K562 (cell line): ENCODE data around the gene CD68. TPM values are rescaled to one million over a fixed set of nuclear protein-coding genes. Genes with fewer than 3 reads are reported as not detected.

Experiments used
- ATAC-seq: fragments of 200-7000 bp; cut with Tn5 transposase; 3 replicates; pipeline ENCODE4 v1.9.1; 2020; ENCODE audit warnings: moderate library complexity
- BruUV-seq: library from RNA; stranded (reverse); fragments of 400-500 nt; replicated peaks from 2 replicates; lab custom pipeline; 2021; lab: Mats Ljungman, UMichigan
- CTCF ChIA-PET: fragments of 300-600 bp; formaldehyde crosslinking; extraction: SDS; loops from one replicate; lab custom pipeline; 2021; ENCODE audit warnings: low intra/inter-chr PET ratio; lab: Yijun Ruan, JAX
- POLR2A ChIA-PET: fragments of 300-600, 350-650 bp; sonication (Branson Sonifier 250); formaldehyde crosslinking; extraction: SDS; loops from one replicate; lab custom pipeline; 2021; ENCODE audit warnings: antibody characterized with exemption, inconsistent platforms; lab: Yijun Ruan, JAX
- DNase-seq, 4 experiments: peaks; one replicate each; pipeline versions ENCODE4 v3.0.0 to v3.0.0-alpha.2; 2011 to 2018; ENCODE audit warnings: low spot score in 3 of 4, mixed read lengths in 3 of 4; ENCODE audit errors: extremely low read depth in 1 of 4
- FAIRE-seq: peaks from 2 replicates; lab custom pipeline; 2011; peaks lifted over from hg19 to GRCh38; lab: Jason Lieb, UNC
- H2AFZ ChIP-seq: 2 replicates; pipeline ENCODE4 v1.6.0; 2011; ENCODE audit warnings: low read depth, low read length, control low read depth, inconsistent platforms
- H3K27ac ChIP-seq: fragments of 200-600 bp; 3 replicates; pipeline ENCODE4 v1.8.0; 2011; ENCODE audit warnings: low read depth, mild to moderate bottlenecking, control low read depth, inconsistent platforms, low read length, moderate library complexity, mixed read lengths; ENCODE audit errors: extremely low read depth
- H3K27me3 ChIP-seq, 2 experiments: fragments of 300-600 bp in 1 of 2; 2 replicates in 1 of 2; 3 replicates in 1 of 2; pipeline versions ENCODE4 v1.6.0 to v1.8.0; 2011; ENCODE audit warnings: inconsistent platforms in 2 of 2, low read length in 2 of 2, mild to moderate bottlenecking in 1 of 2, mixed read lengths in 1 of 2, moderate library complexity in 1 of 2; ENCODE audit not compliant: control insufficient read depth in 2 of 2, insufficient read depth in 2 of 2
- H3K36me3 ChIP-seq: fragments of 300-600 bp; 3 replicates; pipeline ENCODE4 v1.8.0; 2011; ENCODE audit warnings: mild to moderate bottlenecking, low read length, inconsistent platforms; ENCODE audit not compliant: control insufficient read depth, insufficient read depth
- H3K4me1 ChIP-seq, 2 experiments: fragments of 200-600 bp in 1 of 2; replicated peaks in 1 of 2; 2 replicates in 1 of 2; 3 replicates in 1 of 2; pipeline versions ENCODE4 v1.5.1 to v1.8.0; 2011; ENCODE audit warnings: inconsistent platforms in 2 of 2, low read length in 2 of 2, mild to moderate bottlenecking in 1 of 2, mixed read lengths in 1 of 2, moderate library complexity in 1 of 2; ENCODE audit not compliant: control insufficient read depth in 2 of 2, insufficient read depth in 2 of 2
- H3K4me2 ChIP-seq: 2 replicates; pipeline ENCODE4 v1.6.1; 2011; ENCODE audit warnings: low read length, control low read depth, inconsistent platforms, mixed read lengths; ENCODE audit not compliant: insufficient read depth
- H3K4me3 ChIP-seq: fragments of 200-600 bp; sonication (generic), shearing (Covaris generic); 2 replicates; pipeline ENCODE4 v1.5.1; 2016; ENCODE audit warnings: control low read depth, inconsistent platforms
- H3K79me2 ChIP-seq: fragments of 200-600 bp; 3 replicates; pipeline ENCODE4 v1.8.0; 2011; ENCODE audit warnings: low read length, inconsistent platforms; ENCODE audit not compliant: control insufficient read depth, insufficient read depth
- H3K9ac ChIP-seq, 2 experiments: 2 replicates each; pipeline versions ENCODE4 v1.6.0 to v1.6.1; 2011; ENCODE audit warnings: low read depth in 2 of 2, low read length in 2 of 2, control low read depth in 1 of 2, inconsistent platforms in 1 of 2, mild to moderate bottlenecking in 1 of 2, mixed read lengths in 1 of 2; ENCODE audit not compliant: insufficient read depth in 1 of 2
- H3K9me1 ChIP-seq: one replicate; pipeline ENCODE4 v1.6.0; 2011; ENCODE audit warnings: inconsistent platforms, mild to moderate bottlenecking, low read length, moderate library complexity; ENCODE audit not compliant: control insufficient read depth, insufficient read depth
- H3K9me3 ChIP-seq: replicated peaks from 2 replicates; pipeline ENCODE4 v1.5.1; 2011; ENCODE audit warnings: low read depth, low read length, inconsistent platforms; ENCODE audit not compliant: control insufficient read depth, insufficient read depth
- H4K20me1 ChIP-seq: replicated peaks from 2 replicates; pipeline ENCODE4 v1.6.1; 2011; ENCODE audit warnings: low read length, inconsistent platforms, mixed read lengths; ENCODE audit not compliant: control insufficient read depth, insufficient read depth
- CBFB ChIP-seq: sonication (generic); formaldehyde crosslinking; IDR thresholded peaks from 2 replicates; pipeline ENCODE4 v1.4.0; 2020; ENCODE audit warnings: mild to moderate bottlenecking, missing genetic modification reagents
- DMBX1 ChIP-seq: fragments of 250-450 bp; sonication (Bioruptor Pico); IDR thresholded peaks from 2 replicates; pipeline ENCODE4 v1.8.0; 2022; ENCODE audit warnings: inconsistent platforms, mild to moderate bottlenecking, moderate library complexity, borderline replicate concordance
- FOXJ3 ChIP-seq: sonication (generic); formaldehyde crosslinking; IDR thresholded peaks from 2 replicates; pipeline ENCODE4 v1.4.0; 2020; ENCODE audit warnings: mild to moderate bottlenecking, missing genetic modification reagents
- KAT8 ChIP-seq: fragments of 450-650 bp; IDR thresholded peaks from 2 replicates; pipeline ENCODE4 v1.6.1; 2016; ENCODE audit warnings: low read depth, mild to moderate bottlenecking
- NBN ChIP-seq: fragments of 450-650 bp; IDR thresholded peaks from 2 replicates; pipeline ENCODE4 v1.6.1; 2016; ENCODE audit warnings: low read depth, mild to moderate bottlenecking
- SRF ChIP-seq, 2 experiments: fragments of 250-450, 450-650 bp in 1 of 2; sonication (Bioruptor Pico) in 1 of 2; sonication (generic) in 1 of 2; formaldehyde crosslinking; IDR thresholded peaks; 2 replicates each; pipeline versions ENCODE4 v1.5.0 to v1.5.1; 2020 to 2022; ENCODE audit warnings: mild to moderate bottlenecking in 1 of 2, missing genetic modification reagents in 1 of 2
- TOE1 ChIP-seq, 2 experiments: fragments of 450-650 bp in 1 of 2; sonication (generic) in 1 of 2; formaldehyde crosslinking in 1 of 2; IDR thresholded peaks; 2 replicates each; pipeline versions ENCODE4 v1.7.1 to v1.8.0; 2016 to 2022; ENCODE audit warnings: borderline replicate concordance in 2 of 2, mild to moderate bottlenecking in 2 of 2, antibody characterized with exemption in 1 of 2, inconsistent platforms in 1 of 2, low read depth in 1 of 2, missing genetic modification reagents in 1 of 2, moderate library complexity in 1 of 2
- ZBTB40 ChIP-seq, 2 experiments: fragments of 450-650 bp in 1 of 2; sonication (generic) in 1 of 2; formaldehyde crosslinking in 1 of 2; IDR thresholded peaks; 2 replicates each; pipeline versions ENCODE4 v1.7.1 to v1.9.0; 2016 to 2022; ENCODE audit warnings: inconsistent platforms in 1 of 2, mild to moderate bottlenecking in 1 of 2, missing genetic modification reagents in 1 of 2
- ZNF165 ChIP-seq: fragments of 250-450 bp; sonication (Bioruptor Pico); IDR thresholded peaks from 2 replicates; pipeline ENCODE4 v1.4.0; 2020; ENCODE audit warnings: borderline replicate concordance
- ZNF444 ChIP-seq: fragments of 250-450 bp; sonication (Bioruptor Pico); IDR thresholded peaks from 2 replicates; pipeline ENCODE4 v1.4.0; 2020; ENCODE audit warnings: mild to moderate bottlenecking, moderate library complexity
- ZNF57 ChIP-seq: fragments of 450-650 bp; formaldehyde crosslinking; IDR thresholded peaks from 2 replicates; pipeline ENCODE4 v1.4.0; 2020; ENCODE audit warnings: mild to moderate bottlenecking, moderate library complexity
- ZNF75A ChIP-seq: fragments of 450-650 bp; formaldehyde crosslinking; IDR thresholded peaks from 2 replicates; pipeline ENCODE4 v1.4.0; 2020; ENCODE audit warnings: mild to moderate bottlenecking
- ZSCAN32 ChIP-seq: fragments of 450-650 bp; formaldehyde crosslinking; IDR thresholded peaks from 2 replicates; pipeline ENCODE4 v1.4.0; 2020; ENCODE audit warnings: mild to moderate bottlenecking, moderate library complexity
- WGBS: fragments of 100-300 bp; shearing (Covaris generic); methylation state at CpG from one replicate; pipeline ENCODE4 v1.1.6; 2016; ENCODE audit warnings: low coverage, mixed read lengths; ENCODE audit not compliant: insufficient coverage; ENCODE audit errors: missing lambda C conversion rate; 5-methylcytosine and 5-hydroxymethylcytosine counted together
- in situ Hi-C: fragments of 300-500 bp; cut with MboI; formaldehyde crosslinking; loops from 4 replicates; pipeline ENCODE4 v1.15.0; 2018; ENCODE audit warnings: inconsistent platforms, mixed read lengths
- intact Hi-C: fragments of 100-400 bp; cut with micrococcal nuclease; formaldehyde crosslinking; loops from 2 replicates; pipeline ENCODE4 v1.14.2; 2022
- polyA plus RNA-seq, 8 experiments: library from polyadenylated mRNA; depleted of rRNA in 4 of 8; stranded (reverse) in 5 of 8; unstranded in 3 of 8; fragments of >200 nt; fragmentation: Nextera tagmentation in 2 of 8; fragmentation: Illumina TruSeq in 1 of 8; extraction: Ambion mirVana in 2 of 8; extraction: Trizol in 1 of 8; gene quantifications; 2 replicates each; pipeline versions ENCODE4 v1.2.1 to v1.2.3, GENCODE V29; 2011 to 2014; ENCODE audit warnings: inconsistent platforms in 1 of 8, missing spikeins in 1 of 8
- total RNA-seq, 7 experiments: library from RNA; depleted of rRNA in 6 of 7; stranded (reverse); fragments of >200 nt in 6 of 7; fragmentation: Illumina TruSeq in 2 of 7; extraction: Trizol in 2 of 7; gene quantifications; 2 replicates each; pipeline versions ENCODE4 v1.2.1 to v1.2.3, GENCODE V29; 2011 to 2021; ENCODE audit warnings: low replicate concordance in 1 of 7

The CD68 gene
- total and polyA plus RNA-seq, 9 of the 15 experiments (the other 6 are each of a cell fraction or from before 2014, with no cell fraction given) = 28.2 to 89.8 (median 37.7) TPM

- Histone ChIP-seq H3K27ac (peak overlapping the region; percentile 80), H3K9me3 (no peaks in the 10 kb centered on the region), H3K27me3 (no peaks in the 10 kb centered on the region), H3K4me3 (peak overlapping the region; percentile 81), H4K20me1 (no peaks in the 10 kb centered on the region; the same call in 1 of the 2 replicates), H3K4me1 (peaks cover 16 to 27% of the 10 kb centered on the region in 2 experiments; a peak in 4 of 5 replicates), H2AFZ (peak overlapping the region; percentile 4; the same call in 1 of the 2 replicates), H3K36me3 (peaks cover 14% of the 10 kb centered on the region; the same call in 2 of the 3 replicates), H3K4me2 (peak overlapping the region; percentile 82), H3K9me1 (peaks cover 6% of the 10 kb centered on the region), H3K79me2 (peaks cover 51% of the 10 kb centered on the region), H3K9ac (peak overlapping the region; percentile 80 to 96)
- DNase-seq (no peak), ATAC-seq (no peak), FAIRE-seq (peak; percentile 54)
- CTCF ChIA-PET = no interaction called here
- in situ Hi-C loops = no loop called here
- intact Hi-C loops = no loop called here
- BruUV-seq = TSS peak; percentile 54
- POLR2A ChIA-PET = interaction anchor here (0.8 to 4.0 kb wide), 4 partner anchors 23 to 245 kb away, joined by 3 to 28 read pairs (median 4); partner anchors contain the start of genes MPDU1 and TP53
- WGBS = 0% methylated on average over 12 of the region's 20 CpGs
- TF ChIP-seq TOE1 (IDR thresholded peaks at IDR 0.05; ENCODE audit: borderline replicate concordance) = no peak
- no peak for TF ChIP-seq TOE1 (CRISPR knock-in tag; IDR thresholded peaks at IDR 0.05; ENCODE audit: borderline replicate concordance, low read depth)
- no peak for TF ChIP-seq FOXJ3 (CRISPR knock-in tag)
- TF ChIP-seq ZBTB40 (IDR thresholded peaks at IDR 0.05) = 0 out of 2 replicates have a peak, but pooled peaks have one; percentile 34
- no peak for TF ChIP-seq ZBTB40 (CRISPR knock-in tag; IDR thresholded peaks at IDR 0.05)
- no peak for TF ChIP-seq ZSCAN32 (CRISPR knock-in tag)
- no peak for TF ChIP-seq DMBX1 (CRISPR knock-in tag)
- TF ChIP-seq ZNF444 (CRISPR knock-in tag) = no peak
- TF ChIP-seq ZNF165 (CRISPR knock-in tag) = no peak
- TF ChIP-seq NBN = no peak
- TF ChIP-seq SRF (CRISPR knock-in tag; IDR thresholded peaks at IDR 0.05) = no peak
- TF ChIP-seq ZNF57 (CRISPR knock-in tag) = no peak
- TF ChIP-seq CBFB = no peak
- TF ChIP-seq KAT8 = no peak
- no peak for TF ChIP-seq ZNF75A
Measured at GRCh38 chr17:7613769-7614424, 34.5 kb downstream of the CD68 start.
